ENCODE measurements around the gene SH3BGRL.
A peak's percentile ranks its signal among the peaks of the same experiment; 100 is the strongest.

SH3BGRL gene

DNA sequence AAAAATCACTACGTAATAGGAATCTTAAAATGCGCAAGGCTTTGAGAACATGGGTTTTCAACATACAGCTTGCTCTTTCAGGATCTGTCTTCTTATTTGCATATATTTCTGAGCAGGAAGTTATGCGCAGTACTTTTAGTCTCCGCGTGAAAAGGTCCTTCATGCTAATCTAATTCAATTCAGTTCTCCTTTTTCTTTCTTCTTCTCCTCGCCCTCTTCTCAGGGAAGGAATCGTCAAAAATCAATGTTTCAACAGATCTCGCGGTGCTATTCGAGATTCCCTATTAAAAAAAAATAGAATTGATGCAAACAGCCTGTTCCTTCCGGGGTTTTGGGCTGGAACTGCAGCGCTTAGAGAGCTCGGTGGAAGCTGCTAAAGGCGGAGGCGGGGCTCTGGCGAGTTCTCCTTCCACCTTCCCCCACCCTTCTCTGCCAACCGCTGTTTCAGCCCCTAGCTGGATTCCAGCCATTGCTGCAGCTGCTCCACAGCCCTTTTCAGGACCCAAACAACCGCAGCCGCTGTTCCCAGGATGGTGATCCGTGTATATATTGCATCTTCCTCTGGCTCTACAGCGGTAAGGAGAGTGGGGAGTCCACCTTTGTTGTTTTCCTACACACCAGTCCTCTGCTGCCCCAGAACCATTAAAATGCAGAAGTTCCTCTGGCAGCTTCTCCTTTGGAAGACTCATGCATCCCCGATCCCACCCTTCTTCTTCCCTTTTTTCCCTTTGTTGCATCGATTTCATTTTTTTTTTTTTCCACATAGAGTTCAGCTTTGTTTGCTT is at the start of gene SH3BGRL, which contains the start of gene HMGN5:
Gene SH3BGRL (plus strand): TSS at position 432 of the 785 bp plus-strand sequence. CDS start 99 bp downstream, at position 531.
Gene HMGN5 (minus strand): TSS at position 243 of the 785 bp plus-strand sequence. CDS start 80,364 bp downstream, outside the sequence.
- DNase-seq = peak; percentile 85 to 88
- TF ChIP-seq GATA1 (IDR thresholded peaks at IDR 0.05; ENCODE audit: low read depth, low read length) (no peak), POLR2A (IDR thresholded peaks at IDR 0.05; ENCODE audit: low read length) (peak; percentile 66)

- DNase-seq = no peak
- no peak for TF ChIP-seq POLR2A (IDR thresholded peaks at IDR 0.05; ENCODE audit: low read length)
- no peak for TF ChIP-seq GATA1 (IDR thresholded peaks at IDR 0.05; ENCODE audit: low read depth, low read length)
Observed at GRCh38 chrX:81168391-81168790, 33.5 kb upstream of the SH3BGRL start.

DNA sequence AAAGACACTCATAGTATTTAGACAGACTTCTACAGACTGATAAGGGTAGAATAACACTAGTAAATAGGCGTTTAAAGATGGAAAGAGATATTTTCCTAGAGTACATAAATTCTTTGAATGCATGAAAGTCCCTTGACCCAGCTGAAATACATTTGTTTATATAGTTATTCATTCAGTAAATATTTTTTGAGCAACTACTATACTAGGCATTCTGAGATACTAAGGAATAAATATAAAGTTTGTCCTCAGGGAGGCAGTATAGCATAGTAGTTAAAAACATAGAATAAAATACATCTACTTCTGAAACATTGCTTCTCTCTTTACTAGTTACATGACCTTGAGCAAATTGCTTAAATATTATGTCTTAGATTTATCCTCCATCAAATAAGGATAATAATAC is 27.6 kb upstream of the SH3BGRL start:
- TF ChIP-seq GATA1 (IDR thresholded peaks at IDR 0.05; ENCODE audit: low read depth, low read length) = no peak
- no peak for TF ChIP-seq POLR2A (IDR thresholded peaks at IDR 0.05; ENCODE audit: low read length)
- DNase-seq = peak; percentile 29 to 47

GRCh38 chrX:81195259-81195658 is 6.6 kb upstream of the SH3BGRL start:
- DNase-seq = peak; percentile 22 to 32
- TF ChIP-seq POLR2A (IDR thresholded peaks at IDR 0.05; ENCODE audit: low read length) = no peak
- TF ChIP-seq GATA1 (IDR thresholded peaks at IDR 0.05; ENCODE audit: low read depth, low read length) = no peak

- peak; percentile 70 to 80 for DNase-seq
Observed at GRCh38 chrX:81195712-81196111, 6.2 kb upstream of the SH3BGRL start.

GRCh38 chrX:81201071-81201470 is 831 bp upstream of the SH3BGRL start:
- TF ChIP-seq GATA1 (IDR thresholded peaks at IDR 0.05; ENCODE audit: low read depth, low read length) (no peak), POLR2A (IDR thresholded peaks at IDR 0.05; ENCODE audit: low read length) (no peak)
- peak in 1 of 2 experiments; percentile 5 for DNase-seq

More at GRCh38 chrX:81195712-81196111, 6.2 kb upstream of the SH3BGRL start:
- TF ChIP-seq GATA1 (IDR thresholded peaks at IDR 0.05; ENCODE audit: low read depth, low read length) = no peak
- no peak for TF ChIP-seq POLR2A (IDR thresholded peaks at IDR 0.05; ENCODE audit: low read length)

DNA sequence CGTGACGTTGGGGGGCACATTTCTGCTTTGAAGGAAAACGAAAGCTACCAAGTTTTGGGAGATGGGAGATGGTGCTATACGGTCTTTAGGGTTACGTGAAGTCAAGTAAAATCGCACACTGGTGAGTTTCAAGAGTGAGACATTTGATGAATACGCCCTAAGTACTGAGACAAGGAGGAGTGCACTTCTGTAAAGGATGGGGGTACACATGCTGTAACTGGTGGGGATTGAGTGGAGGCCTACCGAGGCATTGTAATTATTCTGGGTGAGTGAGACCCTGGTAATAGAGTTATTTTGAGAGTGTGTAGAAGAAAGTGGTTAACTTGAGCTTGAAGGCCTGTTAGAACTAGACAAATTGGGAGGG is 536 bp downstream of the SH3BGRL start:
- DNase-seq = peak; percentile 65 to 67

GRCh38 chrX:81202943-81203342 is 1.0 kb downstream of the SH3BGRL start:
- no peak for TF ChIP-seq POLR2A (IDR thresholded peaks at IDR 0.05; ENCODE audit: low read length)
- TF ChIP-seq GATA1 (IDR thresholded peaks at IDR 0.05; ENCODE audit: low read depth, low read length) = no peak
- peak; percentile 63 to 80 for DNase-seq

More for the DNA sequence above, 536 bp downstream of the SH3BGRL start:
- no peak for TF ChIP-seq GATA1 (IDR thresholded peaks at IDR 0.05; ENCODE audit: low read depth, low read length)
- peak; percentile 6 for TF ChIP-seq POLR2A (IDR thresholded peaks at IDR 0.05; ENCODE audit: low read length)

- DNase-seq = no peak
- TF ChIP-seq GATA1 (IDR thresholded peaks at IDR 0.05; ENCODE audit: low read depth, low read length) = no peak
- TF ChIP-seq POLR2A (IDR thresholded peaks at IDR 0.05; ENCODE audit: low read length) = no peak
Observed at GRCh38 chrX:81205551-81205950, 3.6 kb downstream of the SH3BGRL start.

GRCh38 chrX:81206476-81206875 is 4.6 kb downstream of the SH3BGRL start:
- no peak for DNase-seq
- TF ChIP-seq GATA1 (IDR thresholded peaks at IDR 0.05; ENCODE audit: low read depth, low read length) = no peak
- TF ChIP-seq POLR2A (IDR thresholded peaks at IDR 0.05; ENCODE audit: low read length) = no peak

DNA sequence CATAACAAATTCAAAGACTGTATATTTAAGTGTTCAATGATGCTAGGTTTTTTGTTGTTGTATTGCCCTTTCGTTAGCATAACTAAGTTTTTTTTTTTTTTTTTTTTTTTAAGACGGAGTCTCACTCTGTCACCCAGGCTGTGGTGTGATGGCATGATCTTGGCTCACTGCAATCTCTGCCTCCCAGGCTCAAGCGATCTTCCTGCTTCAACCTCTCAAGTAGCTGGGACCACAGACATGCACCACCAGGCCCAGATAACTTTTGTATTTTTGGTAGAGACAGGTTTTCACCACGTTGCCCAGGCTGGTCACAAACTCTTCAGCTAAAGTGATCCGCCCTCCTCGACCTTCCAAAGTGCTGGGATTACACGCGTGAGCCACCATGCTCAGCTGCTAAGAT is 7.0 kb downstream of the SH3BGRL start:
- peak; percentile 2 for DNase-seq
- no peak for TF ChIP-seq POLR2A (IDR thresholded peaks at IDR 0.05; ENCODE audit: low read length)
- no peak for TF ChIP-seq GATA1 (IDR thresholded peaks at IDR 0.05; ENCODE audit: low read depth, low read length)

- DNase-seq = no peak
- TF ChIP-seq GATA1 (IDR thresholded peaks at IDR 0.05; ENCODE audit: low read depth, low read length) = no peak
- no peak for TF ChIP-seq POLR2A (IDR thresholded peaks at IDR 0.05; ENCODE audit: low read length)
Observed at GRCh38 chrX:81215685-81216084, 13.8 kb downstream of the SH3BGRL start.

- TF ChIP-seq POLR2A (IDR thresholded peaks at IDR 0.05; ENCODE audit: low read length) = no peak
- TF ChIP-seq GATA1 (IDR thresholded peaks at IDR 0.05; ENCODE audit: low read depth, low read length) = no peak
- DNase-seq = peak; percentile 76 to 88
Observed at GRCh38 chrX:81229229-81229628, 27.3 kb downstream of the SH3BGRL start.

DNA sequence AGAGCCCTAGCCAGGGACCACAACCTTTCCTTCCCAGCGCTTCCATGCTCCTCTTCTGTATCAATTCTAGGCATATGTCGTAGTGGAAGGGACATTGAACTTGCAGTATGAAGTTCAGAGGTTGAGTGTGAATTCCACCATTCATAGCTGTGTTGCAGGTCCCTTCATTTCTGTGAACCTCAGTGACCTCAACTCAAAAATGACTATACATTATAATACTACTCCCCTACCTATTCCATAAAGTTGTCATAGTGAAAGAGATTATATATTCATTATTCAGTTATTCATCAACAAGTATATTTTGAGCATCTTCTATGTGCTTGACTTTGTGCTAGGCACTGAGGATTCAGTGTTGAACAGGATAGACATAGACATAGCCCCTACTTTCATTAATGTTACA is 28.0 kb downstream of the SH3BGRL start:
- no peak for TF ChIP-seq GATA1 (IDR thresholded peaks at IDR 0.05; ENCODE audit: low read depth, low read length)
- no peak for TF ChIP-seq POLR2A (IDR thresholded peaks at IDR 0.05; ENCODE audit: low read length)
- DNase-seq = no peak

GRCh38 chrX:81231476-81231875 is 29.6 kb downstream of the SH3BGRL start:
- TF ChIP-seq GATA1 (IDR thresholded peaks at IDR 0.05; ENCODE audit: low read depth, low read length) (no peak), POLR2A (IDR thresholded peaks at IDR 0.05; ENCODE audit: low read length) (no peak)
- DNase-seq = peak in 1 of 2 experiments; percentile 1

All from erythroblast (primary cell).